SK-N-SH (cell line): ENCODE data around the gene DLG2.

Source experiments
- EP300 ChIP-seq, 2 experiments: IDR thresholded peaks; 2 replicates each; pipeline versions ENCODE4 v1.4.0 to v1.6.1; 2012; ENCODE audit warnings: borderline replicate concordance in 1 of 2, low read depth in 1 of 2, low read length in 1 of 2
- MAX ChIP-seq: IDR thresholded peaks from 2 replicates; pipeline ENCODE4 v1.4.0; 2012; ENCODE audit warnings: low read depth
- NFIC ChIP-seq: IDR thresholded peaks from 2 replicates; pipeline ENCODE4 v1.4.0; 2012; ENCODE audit warnings: borderline replicate concordance
- POLR2AphosphoS5 ChIP-seq: IDR thresholded peaks from 2 replicates; pipeline ENCODE4 v1.6.1; 2012; ENCODE audit warnings: low read depth, low read length
- RAD21 ChIP-seq: IDR thresholded peaks from 2 replicates; pipeline ENCODE4 v1.6.1; 2012; ENCODE audit warnings: mild to moderate bottlenecking, low read length
- RFX5 ChIP-seq: IDR thresholded peaks from 2 replicates; pipeline ENCODE4 v1.6.1; 2012; ENCODE audit warnings: mild to moderate bottlenecking, improper control_type of control experiment, low read length
- RXRA ChIP-seq: IDR thresholded peaks from 2 replicates; pipeline ENCODE4 v1.4.0; 2012; ENCODE audit warnings: low read depth, mild to moderate bottlenecking, borderline replicate concordance
- SMC3 ChIP-seq: IDR thresholded peaks from 2 replicates; pipeline ENCODE4 v1.6.1; 2012; ENCODE audit warnings: low read depth, low read length, improper control_type of control experiment
- TAF1 ChIP-seq: IDR thresholded peaks from 2 replicates; pipeline ENCODE4 v1.6.1; 2012; ENCODE audit warnings: low read depth, mild to moderate bottlenecking, low read length, moderate library complexity, borderline replicate concordance
- YY1 ChIP-seq: IDR thresholded peaks from 2 replicates; pipeline ENCODE4 v1.4.0; 2012; ENCODE audit warnings: low read depth, mild to moderate bottlenecking
- TF ChIP-seq, protein P1 (sequence below): fragments of 200-600 bp; sonication (generic); IDR thresholded peaks from 2 replicates; pipeline ENCODE4 v1.6.1; 2017; ENCODE audit warnings: antibody characterized with exemption, mild to moderate bottlenecking, moderate library complexity
- TF ChIP-seq, protein P2 (sequence below): IDR thresholded peaks from 2 replicates; pipeline ENCODE4; 2012
- TF ChIP-seq, protein P3 (sequence below): IDR thresholded peaks from 2 replicates; pipeline ENCODE4 v1.6.1; 2012; ENCODE audit warnings: mild to moderate bottlenecking, low read depth, low read length, moderate library complexity

- TF ChIP-seq TAF1 (no peak), EP300 (IDR thresholded peaks at IDR 0.05; ENCODE audit: borderline replicate concordance in 1 of 2, low read depth in 1 of 2, low read length in 1 of 2) (no peak), SMC3 (no peak), YY1 (no peak), MAX (no peak), NFIC (no peak), POLR2AphosphoS5 (no peak), RFX5 (no peak), RXRA (no peak), RAD21 (no peak)
- TF ChIP-seq, protein P1, sequence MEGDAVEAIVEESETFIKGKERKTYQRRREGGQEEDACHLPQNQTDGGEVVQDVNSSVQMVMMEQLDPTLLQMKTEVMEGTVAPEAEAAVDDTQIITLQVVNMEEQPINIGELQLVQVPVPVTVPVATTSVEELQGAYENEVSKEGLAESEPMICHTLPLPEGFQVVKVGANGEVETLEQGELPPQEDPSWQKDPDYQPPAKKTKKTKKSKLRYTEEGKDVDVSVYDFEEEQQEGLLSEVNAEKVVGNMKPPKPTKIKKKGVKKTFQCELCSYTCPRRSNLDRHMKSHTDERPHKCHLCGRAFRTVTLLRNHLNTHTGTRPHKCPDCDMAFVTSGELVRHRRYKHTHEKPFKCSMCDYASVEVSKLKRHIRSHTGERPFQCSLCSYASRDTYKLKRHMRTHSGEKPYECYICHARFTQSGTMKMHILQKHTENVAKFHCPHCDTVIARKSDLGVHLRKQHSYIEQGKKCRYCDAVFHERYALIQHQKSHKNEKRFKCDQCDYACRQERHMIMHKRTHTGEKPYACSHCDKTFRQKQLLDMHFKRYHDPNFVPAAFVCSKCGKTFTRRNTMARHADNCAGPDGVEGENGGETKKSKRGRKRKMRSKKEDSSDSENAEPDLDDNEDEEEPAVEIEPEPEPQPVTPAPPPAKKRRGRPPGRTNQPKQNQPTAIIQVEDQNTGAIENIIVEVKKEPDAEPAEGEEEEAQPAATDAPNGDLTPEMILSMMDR, result no peak
- TF ChIP-seq, protein P2, sequence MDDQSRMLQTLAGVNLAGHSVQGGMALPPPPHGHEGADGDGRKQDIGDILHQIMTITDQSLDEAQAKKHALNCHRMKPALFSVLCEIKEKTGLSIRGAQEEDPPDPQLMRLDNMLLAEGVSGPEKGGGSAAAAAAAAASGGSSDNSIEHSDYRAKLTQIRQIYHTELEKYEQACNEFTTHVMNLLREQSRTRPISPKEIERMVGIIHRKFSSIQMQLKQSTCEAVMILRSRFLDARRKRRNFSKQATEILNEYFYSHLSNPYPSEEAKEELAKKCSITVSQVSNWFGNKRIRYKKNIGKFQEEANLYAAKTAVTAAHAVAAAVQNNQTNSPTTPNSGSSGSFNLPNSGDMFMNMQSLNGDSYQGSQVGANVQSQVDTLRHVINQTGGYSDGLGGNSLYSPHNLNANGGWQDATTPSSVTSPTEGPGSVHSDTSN, result no peak
- TF ChIP-seq, protein P3, sequence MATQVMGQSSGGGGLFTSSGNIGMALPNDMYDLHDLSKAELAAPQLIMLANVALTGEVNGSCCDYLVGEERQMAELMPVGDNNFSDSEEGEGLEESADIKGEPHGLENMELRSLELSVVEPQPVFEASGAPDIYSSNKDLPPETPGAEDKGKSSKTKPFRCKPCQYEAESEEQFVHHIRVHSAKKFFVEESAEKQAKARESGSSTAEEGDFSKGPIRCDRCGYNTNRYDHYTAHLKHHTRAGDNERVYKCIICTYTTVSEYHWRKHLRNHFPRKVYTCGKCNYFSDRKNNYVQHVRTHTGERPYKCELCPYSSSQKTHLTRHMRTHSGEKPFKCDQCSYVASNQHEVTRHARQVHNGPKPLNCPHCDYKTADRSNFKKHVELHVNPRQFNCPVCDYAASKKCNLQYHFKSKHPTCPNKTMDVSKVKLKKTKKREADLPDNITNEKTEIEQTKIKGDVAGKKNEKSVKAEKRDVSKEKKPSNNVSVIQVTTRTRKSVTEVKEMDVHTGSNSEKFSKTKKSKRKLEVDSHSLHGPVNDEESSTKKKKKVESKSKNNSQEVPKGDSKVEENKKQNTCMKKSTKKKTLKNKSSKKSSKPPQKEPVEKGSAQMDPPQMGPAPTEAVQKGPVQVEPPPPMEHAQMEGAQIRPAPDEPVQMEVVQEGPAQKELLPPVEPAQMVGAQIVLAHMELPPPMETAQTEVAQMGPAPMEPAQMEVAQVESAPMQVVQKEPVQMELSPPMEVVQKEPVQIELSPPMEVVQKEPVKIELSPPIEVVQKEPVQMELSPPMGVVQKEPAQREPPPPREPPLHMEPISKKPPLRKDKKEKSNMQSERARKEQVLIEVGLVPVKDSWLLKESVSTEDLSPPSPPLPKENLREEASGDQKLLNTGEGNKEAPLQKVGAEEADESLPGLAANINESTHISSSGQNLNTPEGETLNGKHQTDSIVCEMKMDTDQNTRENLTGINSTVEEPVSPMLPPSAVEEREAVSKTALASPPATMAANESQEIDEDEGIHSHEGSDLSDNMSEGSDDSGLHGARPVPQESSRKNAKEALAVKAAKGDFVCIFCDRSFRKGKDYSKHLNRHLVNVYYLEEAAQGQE, result no peak
These were observed 833.8 kb downstream of the DLG2 start for GRCh38 chr11:84793318-84793717.
